ENCODE results near the gene TRA2B.

DNA sequence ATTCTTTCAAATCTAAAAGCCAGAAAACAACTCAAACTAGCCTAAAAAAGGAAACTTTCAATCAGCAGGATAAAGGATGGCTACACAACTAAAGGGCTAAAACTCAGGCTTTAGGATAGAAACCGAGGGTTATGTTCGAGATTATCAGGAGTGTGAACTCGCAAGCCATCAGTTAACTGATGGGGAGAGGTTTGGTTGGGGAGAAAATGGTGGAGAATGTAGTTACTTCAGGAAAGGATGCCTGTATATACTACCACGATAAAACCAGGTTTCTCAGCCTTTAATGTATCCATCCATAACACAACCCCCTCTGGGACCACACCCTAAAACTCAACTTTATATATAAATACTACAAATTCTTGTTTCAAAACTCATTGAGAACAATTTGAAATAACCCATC, 22.2 kb downstream of the TRA2B start:
- TF ChIP-seq, protein P1, sequence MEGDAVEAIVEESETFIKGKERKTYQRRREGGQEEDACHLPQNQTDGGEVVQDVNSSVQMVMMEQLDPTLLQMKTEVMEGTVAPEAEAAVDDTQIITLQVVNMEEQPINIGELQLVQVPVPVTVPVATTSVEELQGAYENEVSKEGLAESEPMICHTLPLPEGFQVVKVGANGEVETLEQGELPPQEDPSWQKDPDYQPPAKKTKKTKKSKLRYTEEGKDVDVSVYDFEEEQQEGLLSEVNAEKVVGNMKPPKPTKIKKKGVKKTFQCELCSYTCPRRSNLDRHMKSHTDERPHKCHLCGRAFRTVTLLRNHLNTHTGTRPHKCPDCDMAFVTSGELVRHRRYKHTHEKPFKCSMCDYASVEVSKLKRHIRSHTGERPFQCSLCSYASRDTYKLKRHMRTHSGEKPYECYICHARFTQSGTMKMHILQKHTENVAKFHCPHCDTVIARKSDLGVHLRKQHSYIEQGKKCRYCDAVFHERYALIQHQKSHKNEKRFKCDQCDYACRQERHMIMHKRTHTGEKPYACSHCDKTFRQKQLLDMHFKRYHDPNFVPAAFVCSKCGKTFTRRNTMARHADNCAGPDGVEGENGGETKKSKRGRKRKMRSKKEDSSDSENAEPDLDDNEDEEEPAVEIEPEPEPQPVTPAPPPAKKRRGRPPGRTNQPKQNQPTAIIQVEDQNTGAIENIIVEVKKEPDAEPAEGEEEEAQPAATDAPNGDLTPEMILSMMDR (IDR thresholded peaks at IDR 0.05; ENCODE audit: low read length) = no peak
- TF ChIP-seq EZH2phosphoT487 (IDR thresholded peaks at IDR 0.05; ENCODE audit: low read length) = no peak
- no peak for TF ChIP-seq EZH2 (optimal IDR thresholded peaks at IDR 0.05; ENCODE audit: low read depth, low read length)

All from MM.1S (cell line).